HG03575 (cell line): ENCODE data around the gene NPR2.

Experiments used
- ATAC-seq: cut with Tn5 transposase; IDR thresholded peaks from one replicate; pipeline ENCODE4 v1.9.1; 2021; ENCODE audit not compliant: unreplicated experiment, insufficient number of reproducible peaks, low FRiP score; ENCODE audit errors: extremely low read depth

The NPR2 gene

DNA sequence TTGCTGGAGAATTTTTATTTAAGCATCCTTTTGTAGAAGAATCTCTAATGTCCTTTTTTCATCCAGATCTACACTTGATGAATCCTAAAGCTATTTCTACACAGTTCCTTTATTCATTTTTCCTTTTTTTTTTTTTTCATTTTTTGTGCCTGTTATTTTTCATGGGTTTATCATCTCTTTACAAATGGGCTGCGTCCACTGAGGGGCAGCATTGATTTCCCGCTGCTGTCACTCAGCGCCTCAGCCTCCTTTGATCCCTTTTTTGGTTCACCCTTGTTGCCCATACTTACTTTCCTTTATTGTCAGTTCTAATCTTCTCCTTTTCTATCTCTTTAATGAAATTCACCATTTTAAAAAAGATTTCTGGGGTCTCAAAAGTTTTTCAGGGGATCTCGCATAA is 31.6 kb upstream of the NPR2 start:
- ATAC-seq, result no peak

GRCh38 chr9:35760651-35761050 is 30.7 kb upstream of the NPR2 start:
- ATAC-seq, result no peak

- ATAC-seq, result no peak
Observed at GRCh38 chr9:35763181-35763580, 28.2 kb upstream of the NPR2 start.

DNA sequence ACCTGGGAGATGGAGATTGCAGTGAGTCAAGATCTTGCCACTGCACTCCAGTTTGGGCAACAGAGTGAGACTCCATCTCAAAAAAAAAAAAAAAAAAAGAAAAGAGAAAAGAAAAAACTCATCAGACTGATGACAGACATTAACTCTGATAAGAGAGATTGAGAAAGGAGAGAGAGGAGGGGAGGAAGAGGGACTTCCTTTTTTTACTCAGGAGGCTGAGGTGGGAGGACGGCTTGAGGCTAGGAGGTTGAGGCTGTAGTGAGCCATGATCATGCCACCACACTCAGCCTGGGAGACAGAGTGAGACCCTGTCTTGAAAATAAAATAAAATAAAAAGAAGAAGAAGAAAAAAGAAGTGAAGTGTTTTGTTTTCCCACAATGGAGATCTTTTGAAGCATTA is 27.6 kb upstream of the NPR2 start:
- ATAC-seq, result no peak

- no peak for ATAC-seq
Observed at GRCh38 chr9:35766997-35767396, 24.4 kb upstream of the NPR2 start.

DNA sequence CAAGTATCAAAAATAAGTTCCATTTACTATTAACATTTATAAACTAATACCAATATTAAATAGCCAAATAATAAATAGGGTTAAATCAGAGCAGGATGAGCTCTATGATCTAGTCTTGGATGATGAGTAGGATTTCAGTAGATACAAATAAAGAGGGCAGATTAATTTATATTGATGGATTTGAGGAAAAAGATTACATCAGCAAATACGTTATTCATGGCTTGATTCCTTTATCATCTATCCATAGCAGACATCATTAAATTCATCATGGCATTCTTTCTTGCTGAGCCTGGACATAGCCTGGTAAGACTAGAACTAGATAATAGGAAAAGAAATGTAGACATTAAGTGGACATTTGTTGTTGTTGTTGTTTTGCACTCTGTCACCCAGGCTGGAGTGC is 23.9 kb upstream of the NPR2 start:
- no peak for ATAC-seq

GRCh38 chr9:35769763-35770162 is 21.6 kb upstream of the NPR2 start:
- no peak for ATAC-seq

GRCh38 chr9:35771075-35771433 is 20.3 kb upstream of the NPR2 start:
- ATAC-seq, result no peak

GRCh38 chr9:35771534-35771933 is 19.9 kb upstream of the NPR2 start:
- ATAC-seq, result no peak

- no peak for ATAC-seq
Observed at GRCh38 chr9:35771943-35772342, 19.4 kb upstream of the NPR2 start.

GRCh38 chr9:35774907-35775635 is 16.3 kb upstream of the NPR2 start:
- no peak for ATAC-seq

DNA sequence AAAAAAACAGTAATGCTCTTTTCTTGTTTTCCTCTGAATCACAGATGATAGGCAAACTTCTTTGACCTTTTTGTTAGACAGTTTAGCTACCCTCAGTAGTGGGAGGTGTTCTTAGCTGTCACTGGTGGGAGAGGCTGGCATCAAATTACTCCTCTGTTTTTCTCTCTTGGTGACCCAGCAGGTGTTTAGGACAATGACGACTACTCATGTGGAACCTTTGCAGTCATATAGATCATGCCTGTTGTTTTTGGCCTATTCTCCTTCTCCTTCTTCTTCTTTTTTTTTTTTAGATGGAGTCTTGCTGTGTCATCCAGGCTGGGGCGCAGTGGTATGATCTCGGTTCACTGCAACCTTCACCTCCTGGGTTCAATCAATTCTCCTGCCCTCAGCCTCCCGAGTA is 15.4 kb upstream of the NPR2 start:
- ATAC-seq, result no peak

DNA sequence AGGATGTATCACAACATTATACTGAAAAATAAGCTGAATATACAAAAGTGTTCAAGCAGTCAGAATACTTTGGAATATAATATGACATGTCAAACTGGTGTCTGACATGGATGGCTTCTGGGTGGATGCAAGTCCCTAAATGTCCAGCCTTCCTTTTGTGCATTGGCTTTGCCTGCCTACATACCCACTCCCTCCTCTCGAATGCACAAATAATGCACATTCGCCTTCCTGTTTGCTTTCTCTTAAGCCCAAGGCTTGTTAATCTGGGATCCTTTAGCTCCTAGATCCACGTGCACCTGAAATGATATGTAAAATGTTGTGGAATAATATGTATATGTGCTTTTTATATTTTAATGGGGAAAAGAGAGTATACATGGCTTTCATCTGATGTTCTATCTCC is 12.9 kb upstream of the NPR2 start:
- no peak for ATAC-seq

GRCh38 chr9:35781066-35781465 is 10.3 kb upstream of the NPR2 start:
- no peak for ATAC-seq

DNA sequence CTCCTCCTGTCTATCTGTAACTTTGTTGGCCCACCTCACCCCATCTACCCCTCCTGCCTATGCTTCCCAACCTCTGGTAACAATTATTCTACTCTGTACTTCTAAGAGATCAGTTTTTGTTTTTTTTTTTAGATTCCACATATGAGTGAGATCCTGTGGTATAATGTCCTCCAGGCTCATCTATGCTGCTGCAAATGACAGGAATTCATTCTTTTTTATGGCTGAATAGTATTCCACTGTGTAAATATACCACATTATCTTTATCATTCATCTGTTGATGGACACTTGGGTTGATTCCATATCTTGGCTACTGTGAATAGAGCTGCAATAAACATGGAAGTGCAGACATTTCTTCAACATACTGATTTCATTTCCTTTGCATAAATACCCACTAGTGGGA is 8.0 kb upstream of the NPR2 start:
- ATAC-seq, result no peak

DNA sequence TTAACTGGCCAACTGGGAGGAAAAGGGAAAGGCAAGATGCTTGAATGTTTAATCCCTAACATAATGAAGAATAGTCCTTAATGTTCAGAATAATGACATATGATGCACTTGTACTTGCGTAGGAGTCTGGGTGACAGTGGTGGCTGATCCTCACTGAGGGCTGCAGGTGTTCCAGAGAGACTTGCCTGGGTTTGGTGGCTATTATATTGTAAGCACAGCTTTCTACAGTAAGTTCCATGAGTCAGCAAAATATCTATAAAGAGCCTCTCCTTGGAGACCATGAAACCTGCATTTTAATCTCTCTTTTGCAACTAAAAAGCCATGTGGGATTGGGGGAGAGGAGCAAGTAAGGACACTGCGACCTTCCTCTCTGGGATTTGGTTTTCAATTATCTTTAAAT is 1.9 kb upstream of the NPR2 start:
- no peak for ATAC-seq

- no peak for ATAC-seq
Observed at GRCh38 chr9:35790025-35790384, 1.4 kb upstream of the NPR2 start.

- no peak for ATAC-seq
Observed at GRCh38 chr9:35790385-35791296, 750 bp upstream of the NPR2 start.

DNA sequence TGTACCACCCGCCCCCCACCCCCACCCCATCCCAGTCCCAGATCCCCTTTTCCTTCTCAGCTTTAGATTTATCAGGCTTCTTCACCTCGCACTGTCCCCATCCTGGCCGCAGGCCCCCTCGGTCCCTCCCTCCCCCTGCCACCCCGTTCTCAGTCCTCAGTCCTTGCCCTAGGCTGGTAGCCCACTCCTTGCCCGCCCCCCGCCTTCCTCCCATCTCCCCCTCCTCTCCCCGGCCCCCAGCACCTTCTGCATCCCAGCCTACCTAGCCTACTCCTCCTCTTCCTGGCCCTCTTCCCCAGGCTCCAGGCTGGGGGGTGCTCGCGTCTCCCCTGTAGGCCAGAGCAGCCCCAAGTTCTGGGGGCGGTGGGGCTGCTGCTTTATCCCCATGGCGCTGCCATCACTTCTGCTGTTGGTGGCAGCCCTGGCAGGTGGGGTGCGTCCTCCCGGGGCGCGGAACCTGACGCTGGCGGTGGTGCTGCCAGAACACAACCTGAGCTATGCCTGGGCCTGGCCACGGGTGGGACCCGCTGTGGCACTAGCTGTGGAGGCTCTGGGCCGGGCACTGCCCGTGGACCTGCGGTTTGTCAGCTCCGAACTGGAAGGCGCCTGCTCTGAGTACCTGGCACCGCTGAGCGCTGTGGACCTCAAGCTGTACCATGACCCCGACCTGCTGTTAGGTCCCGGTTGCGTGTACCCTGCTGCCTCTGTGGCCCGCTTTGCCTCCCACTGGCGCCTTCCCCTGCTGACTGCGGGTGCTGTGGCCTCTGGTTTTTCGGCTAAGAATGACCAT is 828 bp downstream of the NPR2 start:
- no peak for ATAC-seq

DNA sequence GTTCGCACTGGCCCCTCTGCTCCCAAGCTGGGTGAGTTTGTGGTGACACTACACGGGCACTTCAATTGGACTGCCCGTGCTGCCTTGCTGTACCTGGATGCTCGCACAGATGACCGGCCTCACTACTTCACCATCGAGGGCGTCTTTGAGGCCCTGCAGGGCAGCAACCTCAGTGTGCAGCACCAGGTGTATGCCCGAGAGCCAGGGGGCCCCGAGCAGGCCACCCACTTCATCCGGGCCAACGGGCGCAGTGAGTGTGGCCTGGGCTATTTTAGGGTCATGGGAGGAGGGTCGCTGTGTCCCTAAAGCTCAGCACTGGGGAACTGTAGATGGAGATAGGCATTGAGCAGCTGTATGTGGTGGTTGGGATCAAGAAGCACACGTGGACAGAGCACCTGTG is 1.4 kb downstream of the NPR2 start:
- ATAC-seq, result no peak
